Transverse colon (tissue), 4 donors: ENCODE measurements around the gene TMEM270. TPM values are rescaled to one million over a fixed set of nuclear protein-coding genes. Genes with fewer than 3 reads are reported as not detected.

ENCODE experiments used
- DNase-seq: peaks from one replicate; pipeline ENCODE4 v3.0.0-alpha.2; 2019
- H3K27ac ChIP-seq, 4 donors: fragments of 200-600 bp; sonication (generic); 2 replicates each; pipeline ENCODE4 v1.5.1; 2016 to 2018; ENCODE audit warnings: inconsistent platforms in 4 of 4
- H3K27me3 ChIP-seq: fragments of 200-600 bp; sonication (generic); 2 replicates; pipeline ENCODE4 v1.5.1; 2017; ENCODE audit warnings: inconsistent platforms
- H3K36me3 ChIP-seq, 4 donors: fragments of 200-600 bp; sonication (generic); 2 replicates each; pipeline ENCODE4 v1.5.1; 2017 to 2019; ENCODE audit warnings: inconsistent platforms in 4 of 4
- H3K4me1 ChIP-seq, 4 donors: fragments of 200-600 bp; sonication (generic); 2 replicates each; pipeline ENCODE4 v1.5.1; 2017 to 2020; ENCODE audit warnings: inconsistent platforms in 4 of 4
- H3K4me3 ChIP-seq, 4 donors: fragments of 200-600 bp; sonication (generic); 1 replicate in 1 of 4; 2 replicates in 3 of 4; pipeline versions ENCODE4 v1.5.1 to v1.6.1; 2017 to 2019; ENCODE audit warnings: inconsistent platforms in 4 of 4
- H3K9me3 ChIP-seq, 2 donors: fragments of 200-600 bp; sonication (generic); 2 replicates each; pipeline ENCODE4 v1.5.1; 2017 to 2019; ENCODE audit warnings: inconsistent platforms in 2 of 2
- EP300 ChIP-seq: sonication (generic); formaldehyde crosslinking; IDR thresholded peaks from one replicate; pipeline ENCODE4 v1.6.1; 2017; ENCODE audit warnings: antibody characterized with exemption, low read depth
- POLR2A ChIP-seq: fragments of 450-650 bp; IDR thresholded peaks from one replicate; pipeline ENCODE4 v1.6.1; 2016; ENCODE audit warnings: antibody characterized with exemption, mild to moderate bottlenecking, moderate library complexity
- POLR2AphosphoS5 ChIP-seq, 3 donors: sonication (generic); formaldehyde crosslinking; IDR thresholded peaks; one replicate each; pipeline ENCODE4 v1.6.1; 2016; ENCODE audit warnings: antibody characterized with exemption in 3 of 3
- WGBS, 2 donors: methylation state at CpG; one replicate each; pipeline ENCODE4 v1.1.5; 2018; ENCODE audit warnings: low coverage in 1 of 2; 5-methylcytosine and 5-hydroxymethylcytosine counted together
- in situ Hi-C, 4 donors: fragments of 200-750 bp; cut with MboI; loops; one replicate each; pipeline versions ENCODE4 v1.15.0 to v1.15.1; 2017; ENCODE audit warnings: low sequenced_read_pairs in 3 of 4, low pct_ligation_motif_present in 1 of 4, low pct_unique_long_range_greater_than_20kb in 1 of 4
- intact Hi-C: fragments of 100-400 bp; cut with DNase I; formaldehyde crosslinking; loops from one replicate; pipeline ENCODE4 v1.15.1; 2023; ENCODE audit warnings: low total_unique reads
- total RNA-seq, 4 donors: library from RNA; depleted of rRNA; stranded (reverse); fragments of >200 nt; gene quantifications; one replicate each; pipeline ENCODE4 v1.1.0, GENCODE V29; 2016
- TF ChIP-seq, protein P1 (sequence below), 5 experiments: fragments of 200-600 bp in 3 of 5; fragments of 450-650 bp in 2 of 5; sonication (generic) in 3 of 5; IDR thresholded peaks; 1 replicate in 2 of 5; 2 replicates in 3 of 5; pipeline ENCODE4 v1.5.1; 2016 to 2017; ENCODE audit warnings: antibody characterized with exemption in 5 of 5, inconsistent platforms in 3 of 5, mild to moderate bottlenecking in 2 of 5, moderate library complexity in 1 of 5

TMEM270 gene
- total RNA-seq, 4 donors from 2014 or later: not detected

GRCh38 chr7:73852500-73852899 is 8.5 kb upstream of the TMEM270 start:
- peaks cover 18 to 49% (median 32%) of the 10 kb centered on the region in 4 donors for H3K4me1 ChIP-seq
- no peaks in the 10 kb centered on the region for H3K36me3 ChIP-seq
- in situ Hi-C loops (loop anchor here in 2 of 4 donors (10.0 to 25.0 kb wide), 2 partner anchors 118 to 215 kb away; partner anchors contain the start of gene ABHD11 (in 1 of the 2)), intact Hi-C loops (no loop called here)
- H3K4me3 ChIP-seq: no peak overlapping the region
- TF ChIP-seq POLR2A: no peak
- TF ChIP-seq, protein P1, sequence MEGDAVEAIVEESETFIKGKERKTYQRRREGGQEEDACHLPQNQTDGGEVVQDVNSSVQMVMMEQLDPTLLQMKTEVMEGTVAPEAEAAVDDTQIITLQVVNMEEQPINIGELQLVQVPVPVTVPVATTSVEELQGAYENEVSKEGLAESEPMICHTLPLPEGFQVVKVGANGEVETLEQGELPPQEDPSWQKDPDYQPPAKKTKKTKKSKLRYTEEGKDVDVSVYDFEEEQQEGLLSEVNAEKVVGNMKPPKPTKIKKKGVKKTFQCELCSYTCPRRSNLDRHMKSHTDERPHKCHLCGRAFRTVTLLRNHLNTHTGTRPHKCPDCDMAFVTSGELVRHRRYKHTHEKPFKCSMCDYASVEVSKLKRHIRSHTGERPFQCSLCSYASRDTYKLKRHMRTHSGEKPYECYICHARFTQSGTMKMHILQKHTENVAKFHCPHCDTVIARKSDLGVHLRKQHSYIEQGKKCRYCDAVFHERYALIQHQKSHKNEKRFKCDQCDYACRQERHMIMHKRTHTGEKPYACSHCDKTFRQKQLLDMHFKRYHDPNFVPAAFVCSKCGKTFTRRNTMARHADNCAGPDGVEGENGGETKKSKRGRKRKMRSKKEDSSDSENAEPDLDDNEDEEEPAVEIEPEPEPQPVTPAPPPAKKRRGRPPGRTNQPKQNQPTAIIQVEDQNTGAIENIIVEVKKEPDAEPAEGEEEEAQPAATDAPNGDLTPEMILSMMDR (IDR thresholded peaks at IDR 0.05): no peak
- no peak for TF ChIP-seq POLR2AphosphoS5 (IDR thresholded peaks at IDR 0.05)
- 20 to 82% methylated on average over 1 to 5 of the region's 5 CpGs for WGBS, 2 donors
- DNase-seq: no peak
- H3K27ac ChIP-seq: peak overlapping the region in 2 of 4 donors; percentile 76 to 82
- no peaks in the 10 kb centered on the region for H3K27me3 ChIP-seq
- no peaks in the 10 kb centered on the region for H3K9me3 ChIP-seq

GRCh38 chr7:73856941-73857340 is 4.0 kb upstream of the TMEM270 start:
- H3K36me3 ChIP-seq: no peaks in the 10 kb centered on the region
- peaks cover 0 to 11% (median 9%) of the 10 kb centered on the region in 4 donors for H3K4me1 ChIP-seq
- intact Hi-C loops (no loop called here), in situ Hi-C loops (loop anchor here in 3 of 4 donors (5.0 to 25.0 kb wide), 3 partner anchors 45 to 220 kb away; partner anchors contain the start of gene ABHD11 (in 1 of the 3))
- H3K4me3 ChIP-seq: no peak overlapping the region
- DNase-seq: no peak
- 40% methylated on average over 3 of the region's 3 CpGs; no CpG with 5 or more reads in 1 of the 2 donors for whole genome bisulfite sequencing, 2 donors
- H3K27me3 ChIP-seq: no peaks in the 10 kb centered on the region
- H3K9me3 ChIP-seq: no peaks in the 10 kb centered on the region
- TF ChIP-seq POLR2A (no peak), EP300 (no peak), POLR2AphosphoS5 (IDR thresholded peaks at IDR 0.05) (no peak)
- TF ChIP-seq, protein P1 (IDR thresholded peaks at IDR 0.05): no peak
- no peak overlapping the region for H3K27ac ChIP-seq

DNA sequence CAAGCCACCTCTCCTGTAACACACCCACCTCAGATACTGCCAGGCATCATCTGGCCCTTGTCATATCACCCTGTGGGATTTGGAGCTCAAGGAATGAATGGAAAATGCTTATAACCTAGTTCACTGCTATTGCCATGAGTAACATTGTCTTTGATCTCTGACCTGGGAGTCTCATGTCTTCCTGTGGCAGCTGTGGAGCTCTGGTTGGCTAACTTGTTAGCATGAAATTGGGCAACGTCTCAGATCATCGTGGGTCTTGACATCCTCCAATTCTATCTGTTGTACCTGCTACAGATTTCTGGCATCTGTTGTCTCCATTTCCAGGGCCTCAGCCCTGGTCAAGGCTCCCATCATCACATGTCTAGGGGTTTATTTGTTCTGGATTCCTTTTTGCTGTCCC is 2.2 kb upstream of the TMEM270 start:
- no peak overlapping the region for H3K27ac ChIP-seq
- in situ Hi-C loops: loop anchor here in 3 of 4 donors (5.0 to 25.0 kb wide), 3 partner anchors 47 to 222 kb away; partner anchors contain the start of gene ABHD11 (in 1 of the 3)
- no peak for DNase-seq
- no peaks in the 10 kb centered on the region for H3K9me3 ChIP-seq
- WGBS, 2 donors: 76% methylated on average over 2 of the region's 2 CpGs; no CpG with 5 or more reads in 1 of the 2 donors
- TF ChIP-seq POLR2AphosphoS5 (IDR thresholded peaks at IDR 0.05): no peak
- TF ChIP-seq, protein P1 (IDR thresholded peaks at IDR 0.05): no peak
- TF ChIP-seq EP300: no peak
- no peak for TF ChIP-seq POLR2A
- H3K4me1 ChIP-seq: peaks cover 0 to 8% (median 7%) of the 10 kb centered on the region in 4 donors
- intact Hi-C loops: no loop called here
- H3K27me3 ChIP-seq: no peaks in the 10 kb centered on the region
- H3K36me3 ChIP-seq: no peaks in the 10 kb centered on the region
- H3K4me3 ChIP-seq: no peak overlapping the region

GRCh38 chr7:73861305-73861704 is 346 bp downstream of the TMEM270 start:
- 91 to 100% methylated on average over 2 to 12 of the region's 12 CpGs for WGBS, 2 donors
- DNase-seq: no peak
- in situ Hi-C loops (loop anchor here in 2 of 4 donors (25.0 kb wide), 1 partner anchor 224 kb away; no protein-coding TSS in a partner anchor), intact Hi-C loops (no loop called here)
- Histone ChIP-seq H3K9me3 (no peaks in the 10 kb centered on the region), H3K27me3 (no peaks in the 10 kb centered on the region), H3K27ac (no peak overlapping the region), H3K4me3 (no peak overlapping the region), H3K36me3 (no peaks in the 10 kb centered on the region), H3K4me1 (no peaks in the 10 kb centered on the region)
- no peak for TF ChIP-seq EP300
- no peak for TF ChIP-seq POLR2AphosphoS5 (IDR thresholded peaks at IDR 0.05)
- TF ChIP-seq POLR2A: no peak
- TF ChIP-seq, protein P1 (IDR thresholded peaks at IDR 0.05): no peak
